ENCODE results near the gene EVA1C.

- TF ChIP-seq POLR2AphosphoS5 (IDR thresholded peaks at IDR 0.05; ENCODE audit: low read length) (no peak), POLR2AphosphoS2 (IDR thresholded peaks at IDR 0.05; ENCODE audit: low read depth, low read length) (no peak)
Observed at GRCh38 chr21:32515874-32516273, 103.4 kb downstream of the EVA1C start.
